ENCODE data around the gene ANKHD1. TPM values are rescaled to one million over a fixed set of nuclear protein-coding genes. Genes with fewer than 3 reads are reported as not detected.

Gene ANKHD1
- polyA plus RNA-seq, 4 donors: 44.2 to 136 (median 61.9) TPM

DNA sequence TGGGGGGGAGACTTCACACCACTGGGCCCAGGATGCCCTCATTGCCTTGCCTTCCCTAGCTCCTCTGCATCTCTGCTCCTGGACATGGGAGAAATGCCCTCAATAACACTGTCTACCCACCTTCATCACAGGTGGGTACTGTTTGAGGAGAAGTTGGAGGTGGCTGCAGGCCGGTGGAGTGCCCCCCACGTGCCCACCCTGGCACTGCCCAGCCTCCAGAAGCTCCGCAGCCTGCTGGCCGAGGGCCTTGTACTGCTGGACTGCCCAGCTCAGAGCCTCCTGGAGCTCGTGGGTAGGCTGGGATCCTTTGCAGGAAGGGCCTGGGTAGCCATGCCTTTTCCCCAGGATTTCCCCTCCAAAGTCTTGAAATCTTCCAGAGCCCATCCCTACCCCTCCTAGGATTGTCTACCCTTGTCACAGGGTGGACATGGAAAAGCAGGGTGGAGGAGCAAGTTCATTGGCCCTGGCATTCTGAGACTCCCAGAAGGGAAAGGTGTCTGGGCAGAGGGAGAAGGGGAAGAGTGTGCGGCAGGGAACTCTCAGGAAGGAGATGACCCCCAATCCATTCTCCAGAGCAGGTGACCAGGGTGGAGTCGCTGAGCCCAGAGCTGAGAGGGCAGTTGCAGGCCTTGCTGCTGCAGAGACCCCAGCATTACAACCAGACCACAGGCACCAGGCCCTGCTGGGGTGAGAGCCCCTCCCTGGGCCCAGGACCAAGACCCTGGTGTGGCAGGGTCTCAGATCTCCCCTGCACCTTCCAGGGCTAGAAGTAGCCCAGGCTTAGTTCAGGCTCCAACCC is 40.8 kb upstream of the ANKHD1 start:
- DNase-seq: no peak
- 81 to 86% (median 85%) methylated on average over 7 of the region's 7 CpGs for WGBS, 3 donors
- H3K27ac ChIP-seq (ENCODE audit: low read depth in 1 of 3, low read length in 2 of 3): no peak overlapping the region
- peaks cover 0 to 17% (median 0%) of the 10 kb centered on the region in 3 donors for H3K4me1 ChIP-seq (ENCODE audit: control insufficient read depth in 3 of 3, insufficient read depth in 2 of 3, low read depth in 1 of 3, low read length in 2 of 3)
- H3K36me3 ChIP-seq (ENCODE audit: control insufficient read depth in 3 of 3, insufficient read depth in 2 of 3, low read depth in 1 of 3, low read length in 3 of 3): no peaks in the 10 kb centered on the region
- no peak for FAIRE-seq
- H3K4me3 ChIP-seq (ENCODE audit: low read depth in 1 of 3, low read length in 3 of 3): no peak overlapping the region
- no peaks in the 10 kb centered on the region for H3K9me3 ChIP-seq (ENCODE audit: control insufficient read depth in 2 of 2, insufficient read depth in 1 of 2, low read depth in 1 of 2, low read length in 1 of 2)
- no peaks in the 10 kb centered on the region for H3K27me3 ChIP-seq (ENCODE audit: control insufficient read depth in 3 of 3, insufficient read depth in 3 of 3, low read length in 3 of 3)

DNA sequence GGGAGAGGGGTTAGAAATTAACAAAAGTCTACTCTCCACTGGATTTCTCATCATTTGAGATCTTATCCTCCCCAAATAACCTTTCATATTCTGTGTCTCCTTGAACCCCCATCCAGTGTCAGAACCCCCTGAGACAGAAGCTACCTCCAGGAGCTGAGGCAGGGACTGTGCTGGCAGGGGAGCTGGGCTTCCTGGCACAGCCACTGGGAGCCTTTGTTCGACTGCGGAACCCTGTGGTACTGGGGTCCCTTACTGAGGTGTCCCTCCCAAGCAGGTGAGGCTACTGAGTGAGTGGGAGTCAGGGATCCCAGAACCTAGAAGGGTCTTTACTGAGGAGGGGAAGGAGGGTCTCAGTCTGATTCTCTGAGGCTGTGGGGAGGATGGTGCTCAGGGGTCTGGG is 39.7 kb upstream of the ANKHD1 start:
- Histone ChIP-seq H3K36me3 (ENCODE audit: control insufficient read depth in 3 of 3, insufficient read depth in 2 of 3, low read depth in 1 of 3, low read length in 3 of 3) (no peaks in the 10 kb centered on the region), H3K4me1 (ENCODE audit: control insufficient read depth in 3 of 3, insufficient read depth in 2 of 3, low read depth in 1 of 3, low read length in 2 of 3) (peaks cover 0 to 16% (median 0%) of the 10 kb centered on the region in 3 donors), H3K27me3 (ENCODE audit: control insufficient read depth in 3 of 3, insufficient read depth in 3 of 3, low read length in 3 of 3) (no peaks in the 10 kb centered on the region), H3K9me3 (ENCODE audit: control insufficient read depth in 2 of 2, insufficient read depth in 1 of 2, low read depth in 1 of 2, low read length in 1 of 2) (no peaks in the 10 kb centered on the region), H3K4me3 (ENCODE audit: low read depth in 1 of 3, low read length in 3 of 3) (no peak overlapping the region), H3K27ac (ENCODE audit: low read depth in 1 of 3, low read length in 2 of 3) (no peak overlapping the region)
- DNase-seq: no peak
- WGBS, 3 donors: 91 to 96% (median 94%) methylated on average over 2 of the region's 2 CpGs
- FAIRE-seq: no peak

DNA sequence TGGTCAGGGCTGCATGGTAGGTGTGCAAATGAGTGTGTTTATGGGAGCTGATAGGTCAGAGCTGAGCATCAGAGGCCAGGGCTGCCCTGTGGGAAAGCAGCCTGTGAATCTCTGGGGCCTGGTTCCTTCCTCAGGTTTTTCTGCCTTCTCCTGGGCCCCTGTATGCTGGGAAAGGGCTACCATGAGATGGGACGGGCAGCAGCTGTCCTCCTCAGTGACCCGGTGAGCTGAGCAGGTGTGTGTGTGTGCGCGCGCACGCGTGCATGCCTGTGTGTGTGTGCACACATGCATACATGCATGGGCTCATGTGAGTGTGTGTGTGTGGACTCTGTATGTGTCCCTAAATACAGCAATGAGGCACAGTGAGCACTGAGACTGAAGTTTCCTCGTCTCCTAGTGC is 39.3 kb upstream of the ANKHD1 start:
- DNase-seq (no peak), FAIRE-seq (no peak)
- H3K4me1 ChIP-seq (ENCODE audit: control insufficient read depth in 3 of 3, insufficient read depth in 2 of 3, low read depth in 1 of 3, low read length in 2 of 3): peaks cover 0 to 12% (median 0%) of the 10 kb centered on the region in 3 donors
- no peaks in the 10 kb centered on the region for H3K27me3 ChIP-seq (ENCODE audit: control insufficient read depth in 3 of 3, insufficient read depth in 3 of 3, low read length in 3 of 3)
- H3K36me3 ChIP-seq (ENCODE audit: control insufficient read depth in 3 of 3, insufficient read depth in 2 of 3, low read depth in 1 of 3, low read length in 3 of 3): no peaks in the 10 kb centered on the region
- WGBS, 3 donors: 85 to 89% (median 88%) methylated on average over 8 of the region's 8 CpGs
- no peak overlapping the region for H3K27ac ChIP-seq (ENCODE audit: low read depth in 1 of 3, low read length in 2 of 3)
- H3K4me3 ChIP-seq (ENCODE audit: low read depth in 1 of 3, low read length in 3 of 3): no peak overlapping the region
- H3K9me3 ChIP-seq (ENCODE audit: control insufficient read depth in 2 of 2, insufficient read depth in 1 of 2, low read depth in 1 of 2, low read length in 1 of 2): no peaks in the 10 kb centered on the region

DNA sequence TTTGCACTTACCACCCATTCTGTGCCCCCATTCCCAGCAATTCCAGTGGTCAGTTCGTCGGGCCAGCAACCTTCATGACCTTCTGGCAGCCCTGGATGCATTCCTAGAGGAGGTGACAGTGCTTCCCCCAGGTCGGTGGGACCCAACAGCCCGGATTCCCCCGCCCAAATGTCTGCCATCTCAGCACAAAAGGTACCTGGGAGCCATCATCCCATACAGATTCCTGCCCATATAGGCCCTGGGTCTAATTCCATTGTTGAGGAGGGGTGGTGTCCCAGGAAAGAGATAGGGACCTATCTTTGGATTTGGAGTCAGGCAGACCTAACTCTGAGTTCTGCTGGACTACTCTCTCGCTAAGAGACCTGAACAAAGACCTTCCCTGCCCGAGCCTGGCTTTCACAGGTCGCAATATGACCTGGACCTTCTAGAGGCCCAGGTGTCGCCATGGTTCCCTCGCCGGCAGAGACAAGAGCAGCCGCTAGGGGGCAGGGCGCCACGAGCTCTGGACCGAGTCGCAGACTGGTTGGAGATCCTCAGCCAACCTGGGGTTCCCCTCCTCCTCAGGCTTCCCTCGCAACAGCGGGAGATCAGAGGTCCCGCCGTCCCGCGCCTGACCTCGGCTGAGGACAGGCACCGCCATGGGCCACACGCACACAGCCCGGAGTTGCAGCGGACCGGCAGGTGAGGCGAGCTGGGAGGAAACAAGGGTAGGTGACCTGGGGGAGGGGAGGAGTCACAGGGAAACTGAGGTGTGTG is 38.6 kb upstream of the ANKHD1 start:
- Histone ChIP-seq H3K4me3 (ENCODE audit: low read depth in 1 of 3, low read length in 3 of 3) (peak overlapping the region in 2 of 3 donors; percentile 17 to 38), H3K27ac (ENCODE audit: low read depth in 1 of 3, low read length in 2 of 3) (no peak overlapping the region), H3K27me3 (ENCODE audit: control insufficient read depth in 3 of 3, insufficient read depth in 3 of 3, low read length in 3 of 3) (no peaks in the 10 kb centered on the region), H3K4me1 (ENCODE audit: control insufficient read depth in 3 of 3, insufficient read depth in 2 of 3, low read depth in 1 of 3, low read length in 2 of 3) (peaks cover 0 to 8% (median 0%) of the 10 kb centered on the region in 3 donors), H3K9me3 (ENCODE audit: control insufficient read depth in 2 of 2, insufficient read depth in 1 of 2, low read depth in 1 of 2, low read length in 1 of 2) (no peaks in the 10 kb centered on the region), H3K36me3 (ENCODE audit: control insufficient read depth in 3 of 3, insufficient read depth in 2 of 3, low read depth in 1 of 3, low read length in 3 of 3) (no peaks in the 10 kb centered on the region)
- FAIRE-seq (no peak), DNase-seq (peak; percentile 84 to 91)
- WGBS, 3 donors: 11% methylated on average over 28 to 29 of the region's 29 CpGs

DNA sequence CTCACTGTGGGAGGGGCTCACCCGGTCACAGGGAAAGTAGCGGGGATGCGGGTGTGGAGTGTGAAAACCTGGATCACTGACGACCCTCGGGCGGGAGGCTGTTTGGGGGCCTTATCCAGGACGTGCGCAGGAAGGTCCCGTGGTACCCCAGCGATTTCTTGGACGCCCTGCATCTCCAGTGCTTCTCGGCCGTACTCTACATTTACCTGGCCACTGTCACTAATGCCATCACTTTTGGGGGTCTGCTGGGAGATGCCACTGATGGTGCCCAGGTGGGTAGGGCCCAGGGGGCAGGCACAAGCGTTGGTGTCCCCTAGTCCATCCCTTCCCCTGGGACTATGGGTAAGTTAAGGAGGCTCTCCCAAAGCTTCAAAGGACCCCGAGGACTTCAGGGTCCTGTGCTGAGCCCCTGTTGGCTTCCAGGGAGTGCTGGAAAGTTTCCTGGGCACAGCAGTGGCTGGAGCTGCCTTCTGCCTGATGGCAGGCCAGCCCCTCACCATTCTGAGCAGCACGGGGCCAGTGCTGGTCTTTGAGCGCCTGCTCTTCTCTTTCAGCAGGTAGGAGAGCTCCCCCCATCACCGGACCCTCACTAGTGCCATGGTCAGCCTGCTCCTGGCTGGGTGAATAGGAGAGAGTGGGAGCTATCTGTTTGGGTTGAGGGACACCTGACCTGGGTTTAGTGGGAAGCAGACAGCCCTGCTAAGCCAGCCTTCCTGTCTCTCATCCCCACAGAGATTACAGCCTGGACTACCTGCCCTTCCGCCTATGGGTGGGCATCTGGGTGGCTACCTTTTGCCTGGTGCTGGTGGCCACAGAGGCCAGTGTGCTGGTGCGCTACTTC is 37.8 kb upstream of the ANKHD1 start:
- Histone ChIP-seq H3K27ac (ENCODE audit: low read depth in 1 of 3, low read length in 2 of 3) (no peak overlapping the region), H3K27me3 (ENCODE audit: control insufficient read depth in 3 of 3, insufficient read depth in 3 of 3, low read length in 3 of 3) (no peaks in the 10 kb centered on the region), H3K9me3 (ENCODE audit: control insufficient read depth in 2 of 2, insufficient read depth in 1 of 2, low read depth in 1 of 2, low read length in 1 of 2) (no peaks in the 10 kb centered on the region), H3K36me3 (ENCODE audit: control insufficient read depth in 3 of 3, insufficient read depth in 2 of 3, low read depth in 1 of 3, low read length in 3 of 3) (no peaks in the 10 kb centered on the region), H3K4me1 (ENCODE audit: control insufficient read depth in 3 of 3, insufficient read depth in 2 of 3, low read depth in 1 of 3, low read length in 2 of 3) (peaks cover 0 to 8% (median 0%) of the 10 kb centered on the region in 3 donors), H3K4me3 (ENCODE audit: low read depth in 1 of 3, low read length in 3 of 3) (peak overlapping the region in 2 of 3 donors; percentile 17 to 38)
- FAIRE-seq (no peak), DNase-seq (no peak)
- 64 to 65% (median 65%) methylated on average over 20 of the region's 20 CpGs for WGBS, 3 donors

DNA sequence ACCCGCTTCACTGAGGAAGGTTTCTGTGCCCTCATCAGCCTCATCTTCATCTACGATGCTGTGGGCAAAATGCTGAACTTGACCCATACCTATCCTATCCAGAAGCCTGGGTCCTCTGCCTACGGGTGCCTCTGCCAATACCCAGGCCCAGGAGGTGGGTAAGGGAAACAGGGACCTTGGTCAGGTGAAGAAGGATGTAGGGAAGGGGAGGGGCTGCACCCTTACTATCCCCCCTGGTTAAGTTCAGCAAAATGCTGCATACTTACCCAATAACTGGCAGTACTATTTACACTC is 37.2 kb upstream of the ANKHD1 start:
- Histone ChIP-seq H3K36me3 (ENCODE audit: control insufficient read depth in 3 of 3, insufficient read depth in 2 of 3, low read depth in 1 of 3, low read length in 3 of 3) (no peaks in the 10 kb centered on the region), H3K27me3 (ENCODE audit: control insufficient read depth in 3 of 3, insufficient read depth in 3 of 3, low read length in 3 of 3) (no peaks in the 10 kb centered on the region), H3K4me3 (ENCODE audit: low read depth in 1 of 3, low read length in 3 of 3) (no peak overlapping the region), H3K9me3 (ENCODE audit: control insufficient read depth in 2 of 2, insufficient read depth in 1 of 2, low read depth in 1 of 2, low read length in 1 of 2) (no peaks in the 10 kb centered on the region), H3K4me1 (ENCODE audit: control insufficient read depth in 3 of 3, insufficient read depth in 2 of 3, low read depth in 1 of 3, low read length in 2 of 3) (peaks cover 0 to 8% (median 0%) of the 10 kb centered on the region in 3 donors), H3K27ac (ENCODE audit: low read depth in 1 of 3, low read length in 2 of 3) (no peak overlapping the region)
- FAIRE-seq (no peak), DNase-seq (no peak)
- WGBS, 3 donors: 89 to 96% (median 92%) methylated on average over 3 of the region's 3 CpGs

DNA sequence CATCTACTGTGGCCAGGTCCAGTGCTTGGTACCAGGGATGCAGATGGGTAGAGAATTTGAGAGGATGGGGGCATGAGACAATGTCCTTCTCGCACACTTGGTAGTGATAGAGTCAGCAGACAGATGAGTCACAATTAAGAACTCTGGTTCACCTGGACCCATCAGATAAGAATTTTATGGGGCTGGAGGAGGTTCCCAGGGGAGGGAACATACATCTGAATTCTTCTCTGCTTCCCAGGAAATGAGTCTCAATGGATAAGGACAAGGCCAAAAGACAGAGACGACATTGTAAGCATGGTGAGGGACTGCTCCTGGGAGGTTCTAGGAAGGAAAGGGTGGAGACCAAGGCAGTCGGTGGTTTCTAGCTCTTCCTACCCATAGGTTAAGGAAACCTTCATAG is 36.4 kb upstream of the ANKHD1 start:
- H3K36me3 ChIP-seq (ENCODE audit: control insufficient read depth in 3 of 3, insufficient read depth in 2 of 3, low read depth in 1 of 3, low read length in 3 of 3): no peaks in the 10 kb centered on the region
- H3K9me3 ChIP-seq (ENCODE audit: control insufficient read depth in 2 of 2, insufficient read depth in 1 of 2, low read depth in 1 of 2, low read length in 1 of 2): no peaks in the 10 kb centered on the region
- H3K27me3 ChIP-seq (ENCODE audit: control insufficient read depth in 3 of 3, insufficient read depth in 3 of 3, low read length in 3 of 3): no peaks in the 10 kb centered on the region
- 27 to 60% (median 52%) methylated on average over 3 of the region's 3 CpGs for WGBS, 3 donors
- DNase-seq: no peak
- peaks cover 0 to 8% (median 0%) of the 10 kb centered on the region in 3 donors for H3K4me1 ChIP-seq (ENCODE audit: control insufficient read depth in 3 of 3, insufficient read depth in 2 of 3, low read depth in 1 of 3, low read length in 2 of 3)
- FAIRE-seq: no peak
- no peak overlapping the region for H3K4me3 ChIP-seq (ENCODE audit: low read depth in 1 of 3, low read length in 3 of 3)
- no peak overlapping the region for H3K27ac ChIP-seq (ENCODE audit: low read depth in 1 of 3, low read length in 2 of 3)

DNA sequence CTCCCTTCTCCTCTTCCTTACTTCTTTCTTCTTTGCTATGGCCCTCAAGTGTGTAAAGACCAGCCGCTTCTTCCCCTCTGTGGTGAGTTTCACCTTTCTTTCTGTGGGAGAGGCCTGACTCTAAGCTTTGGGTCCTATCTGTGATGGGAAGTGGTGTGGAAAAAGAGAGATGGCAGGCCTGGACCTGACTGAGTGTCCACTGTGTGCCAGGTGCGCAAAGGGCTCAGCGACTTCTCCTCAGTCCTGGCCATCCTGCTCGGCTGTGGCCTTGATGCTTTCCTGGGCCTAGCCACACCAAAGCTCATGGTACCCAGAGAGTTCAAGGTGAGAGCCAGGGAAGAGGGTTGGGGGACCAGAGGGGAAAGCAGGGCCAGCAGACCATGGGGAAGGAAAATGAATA is 35.7 kb upstream of the ANKHD1 start:
- H3K4me3 ChIP-seq (ENCODE audit: low read depth in 1 of 3, low read length in 3 of 3): no peak overlapping the region
- H3K36me3 ChIP-seq (ENCODE audit: control insufficient read depth in 3 of 3, insufficient read depth in 2 of 3, low read depth in 1 of 3, low read length in 3 of 3): no peaks in the 10 kb centered on the region
- H3K27ac ChIP-seq (ENCODE audit: low read depth in 1 of 3, low read length in 2 of 3): no peak overlapping the region
- WGBS, 3 donors: 90 to 99% (median 94%) methylated on average over 4 of the region's 4 CpGs
- FAIRE-seq (no peak), DNase-seq (no peak)
- H3K9me3 ChIP-seq (ENCODE audit: control insufficient read depth in 2 of 2, insufficient read depth in 1 of 2, low read depth in 1 of 2, low read length in 1 of 2): no peaks in the 10 kb centered on the region
- H3K4me1 ChIP-seq (ENCODE audit: control insufficient read depth in 3 of 3, insufficient read depth in 2 of 3, low read depth in 1 of 3, low read length in 2 of 3): peaks cover 0 to 8% (median 0%) of the 10 kb centered on the region in 3 donors
- H3K27me3 ChIP-seq (ENCODE audit: control insufficient read depth in 3 of 3, insufficient read depth in 3 of 3, low read length in 3 of 3): no peaks in the 10 kb centered on the region

Data from small intestine (tissue), 7 donors.